Thymus (tissue), 11 donors: ENCODE data around the gene TLE5. TPM values are rescaled to one million over a fixed set of nuclear protein-coding genes. Genes with fewer than 3 reads are reported as not detected.

ENCODE experiments used
- DNase-seq, 9 donors: peaks; one replicate each; pipeline ENCODE4 v3.0.0-alpha.2; 2013; ENCODE audit warnings: low spot score in 9 of 9, low read depth in 6 of 9, missing footprints in 1 of 9
- H3K27ac ChIP-seq, 2 donors: one replicate each; pipeline ENCODE4 v1.5.1; 2013; ENCODE audit warnings: control low read depth in 1 of 2, low read depth in 1 of 2, low read length in 1 of 2, mild to moderate bottlenecking in 1 of 2, moderate library complexity in 1 of 2
- H3K27me3 ChIP-seq, 2 donors: one replicate each; pipeline ENCODE4 v1.5.1; 2013; ENCODE audit warnings: low read length in 1 of 2; ENCODE audit not compliant: control insufficient read depth in 2 of 2, insufficient read depth in 1 of 2
- H3K36me3 ChIP-seq, 2 donors: one replicate each; pipeline ENCODE4 v1.5.1; 2013; ENCODE audit warnings: low read length in 1 of 2, mild to moderate bottlenecking in 1 of 2, moderate library complexity in 1 of 2; ENCODE audit not compliant: control insufficient read depth in 2 of 2, insufficient read depth in 2 of 2
- H3K4me1 ChIP-seq, 2 donors: one replicate each; pipeline ENCODE4 v1.5.1; 2013; ENCODE audit warnings: low read length in 2 of 2; ENCODE audit not compliant: control insufficient read depth in 2 of 2, insufficient read depth in 2 of 2
- H3K4me3 ChIP-seq, 2 donors: one replicate each; pipeline ENCODE4 v1.5.1; 2013; ENCODE audit warnings: low read length in 2 of 2, control low read depth in 1 of 2, mild to moderate bottlenecking in 1 of 2
- H3K9me3 ChIP-seq, 2 donors: one replicate each; pipeline ENCODE4 v1.5.1; 2013; ENCODE audit warnings: low read length in 1 of 2, mild to moderate bottlenecking in 1 of 2; ENCODE audit not compliant: control insufficient read depth in 2 of 2, insufficient read depth in 1 of 2
- WGBS: extraction: QIAGEN DNeasy Blood & Tissue Kit; methylation state at CpG from one replicate; pipeline ENCODE4 v1.1.7; 2013; 5-methylcytosine and 5-hydroxymethylcytosine counted together
- polyA plus RNA-seq: library from polyadenylated mRNA; stranded (reverse); fragments of 200-250 nt; gene quantifications from one replicate; pipeline ENCODE4 v1.2.3, GENCODE V29; 2013
- total RNA-seq: library from RNA; stranded (reverse); fragments of 120-200 nt; gene quantifications from one replicate; pipeline ENCODE4 v1.2.4, GENCODE V29; 2013
- donor health status: healthy.

Gene TLE5
- total and polyA plus RNA-seq, 2 donors: 302 to 540 TPM

DNA sequence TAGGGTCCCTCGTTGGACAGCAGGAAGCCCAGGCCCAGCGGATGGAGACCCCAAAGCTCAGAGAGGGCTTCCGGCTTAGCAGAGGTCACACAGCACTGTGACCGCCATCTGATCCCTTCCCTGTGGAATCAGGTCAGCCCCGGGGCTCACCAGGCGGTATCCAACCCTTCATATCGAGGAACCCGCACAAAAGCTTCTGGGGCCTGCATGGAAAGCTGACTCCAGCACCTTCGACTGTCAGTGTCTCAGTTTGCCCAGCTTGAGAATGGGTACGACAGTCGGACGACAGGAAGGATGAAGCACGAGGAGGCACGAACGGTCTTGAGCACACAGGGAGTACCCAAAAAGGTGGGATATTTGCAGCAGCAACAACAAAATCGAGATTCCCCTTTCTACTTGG, 2.6 kb downstream of the TLE5 start:
- 93% methylated on average over 16 of the region's 16 CpGs for WGBS
- peaks cover 54 to 64% of the 10 kb centered on the region in 2 donors for H3K36me3 ChIP-seq
- H3K4me3 ChIP-seq: peak overlapping the region in 1 of 2 donors; percentile 99
- no peaks in the 10 kb centered on the region for H3K27me3 ChIP-seq
- DNase-seq: no peak
- H3K4me1 ChIP-seq: peaks cover 17 to 74% of the 10 kb centered on the region in 2 donors
- peaks cover 0 to 7% of the 10 kb centered on the region in 2 donors for H3K9me3 ChIP-seq
- H3K27ac ChIP-seq: peak overlapping the region in 1 of 2 donors; percentile 42

DNA sequence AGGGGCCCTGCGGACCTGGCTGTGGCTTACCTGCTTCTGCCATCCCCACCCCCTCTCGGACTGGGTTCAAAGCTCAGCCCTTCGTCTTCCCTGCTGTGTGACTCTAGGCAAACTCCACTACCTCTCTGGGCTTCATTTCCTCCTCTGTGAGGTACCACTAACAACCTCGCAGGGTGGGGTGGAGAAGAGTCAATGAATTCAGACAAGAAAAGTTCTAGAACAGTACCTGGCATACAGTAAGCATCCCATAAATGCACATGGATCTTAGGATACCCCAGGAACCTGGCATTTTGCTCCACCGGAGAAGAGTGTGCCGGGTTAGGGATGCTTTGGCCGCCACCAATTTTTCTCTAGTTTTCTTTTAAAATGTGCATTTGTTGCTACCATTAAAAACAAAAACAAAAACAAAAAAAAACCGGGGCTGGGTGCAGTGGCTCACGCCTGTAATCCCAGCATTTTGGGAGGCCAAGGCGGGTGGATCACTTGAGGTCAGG, 3.4 kb downstream of the TLE5 start:
- WGBS: 95% methylated on average over 10 of the region's 10 CpGs
- no peak for DNase-seq
- peaks cover 0 to 5% of the 10 kb centered on the region in 2 donors for H3K9me3 ChIP-seq
- H3K27ac ChIP-seq: peak overlapping the region in 1 of 2 donors; percentile 11
- peaks cover 20 to 80% of the 10 kb centered on the region in 2 donors for H3K4me1 ChIP-seq
- no peaks in the 10 kb centered on the region for H3K27me3 ChIP-seq
- H3K4me3 ChIP-seq: no peak overlapping the region
- H3K36me3 ChIP-seq: peaks cover 62 to 71% of the 10 kb centered on the region in 2 donors

DNA sequence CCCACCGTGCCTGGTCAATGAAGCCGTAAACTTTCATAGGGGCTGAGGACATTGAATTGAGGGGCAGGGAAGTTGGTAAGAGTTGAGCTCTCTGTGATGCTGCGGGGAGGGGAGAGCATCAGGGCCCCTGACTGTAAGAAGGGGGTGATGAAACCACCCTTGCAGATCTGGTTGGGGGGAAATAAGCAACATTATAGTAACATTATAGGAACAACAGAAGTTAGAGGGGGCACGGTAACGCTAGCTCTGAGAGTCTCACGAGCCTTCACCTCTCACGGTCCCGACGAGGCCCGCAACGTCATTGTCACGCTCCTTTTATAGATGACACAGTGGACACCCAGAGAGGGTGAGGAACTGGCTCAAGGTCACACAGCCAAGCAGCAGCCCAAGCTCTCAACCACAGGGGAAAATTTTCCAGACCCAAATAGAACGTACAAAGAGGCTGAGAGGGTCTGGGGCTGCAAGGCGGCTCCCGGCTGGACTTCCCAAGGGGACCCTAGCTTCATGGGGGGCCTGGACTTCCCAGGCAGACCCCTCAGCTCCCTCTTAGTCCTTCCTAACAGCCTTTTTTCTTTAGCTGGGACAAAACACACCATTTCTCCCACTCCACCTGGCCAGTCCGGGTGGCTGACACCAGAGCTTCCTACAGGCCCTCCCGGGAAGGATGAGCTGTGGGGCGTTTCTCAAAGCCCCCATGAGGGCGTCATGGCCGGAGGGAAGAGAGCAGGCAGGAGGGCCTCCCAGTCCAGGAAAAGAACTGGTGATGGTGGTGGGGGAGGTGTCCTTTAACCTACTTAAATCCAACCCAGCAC, 4.1 kb downstream of the TLE5 start:
- Histone ChIP-seq H3K36me3 (peaks cover 66 to 78% of the 10 kb centered on the region in 2 donors), H3K4me3 (no peak overlapping the region), H3K27me3 (no peaks in the 10 kb centered on the region), H3K27ac (peak overlapping the region in 1 of 2 donors; percentile 11), H3K9me3 (peaks cover 0 to 4% of the 10 kb centered on the region in 2 donors), H3K4me1 (peaks cover 25 to 81% of the 10 kb centered on the region in 2 donors)
- WGBS: 96% methylated on average over 20 of the region's 20 CpGs
- no peak for DNase-seq

DNA sequence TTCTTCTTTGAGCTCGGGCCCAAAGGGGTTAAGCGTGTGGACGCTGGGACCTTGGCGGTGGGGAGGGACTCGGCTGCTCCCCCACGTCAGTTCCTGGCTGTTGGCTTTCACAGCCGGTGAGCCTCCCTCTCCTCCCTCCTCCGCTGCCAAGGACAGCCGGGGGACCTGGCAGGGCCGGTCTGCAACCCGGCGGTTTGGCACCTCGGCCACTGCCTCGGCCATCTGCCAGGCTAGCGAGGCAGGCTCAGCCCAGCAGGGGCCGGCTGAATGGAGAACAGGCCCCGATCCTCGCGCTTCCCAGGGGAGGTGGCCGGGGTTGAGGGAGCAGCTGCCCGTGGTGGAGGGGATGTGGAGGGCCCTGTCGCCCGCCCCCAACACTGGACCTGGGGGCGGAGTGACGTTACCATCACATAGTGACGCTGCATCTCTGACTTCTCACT, 5.0 kb downstream of the TLE5 start:
- Histone ChIP-seq H3K4me1 (peaks cover 28 to 83% of the 10 kb centered on the region in 2 donors), H3K4me3 (no peak overlapping the region), H3K9me3 (peaks cover 0 to 4% of the 10 kb centered on the region in 2 donors), H3K36me3 (peaks cover 66 to 80% of the 10 kb centered on the region in 2 donors), H3K27ac (peak overlapping the region; percentile 51 to 68), H3K27me3 (no peaks in the 10 kb centered on the region)
- 95% methylated on average over 26 of the region's 26 CpGs for WGBS
- no peak for DNase-seq

DNA sequence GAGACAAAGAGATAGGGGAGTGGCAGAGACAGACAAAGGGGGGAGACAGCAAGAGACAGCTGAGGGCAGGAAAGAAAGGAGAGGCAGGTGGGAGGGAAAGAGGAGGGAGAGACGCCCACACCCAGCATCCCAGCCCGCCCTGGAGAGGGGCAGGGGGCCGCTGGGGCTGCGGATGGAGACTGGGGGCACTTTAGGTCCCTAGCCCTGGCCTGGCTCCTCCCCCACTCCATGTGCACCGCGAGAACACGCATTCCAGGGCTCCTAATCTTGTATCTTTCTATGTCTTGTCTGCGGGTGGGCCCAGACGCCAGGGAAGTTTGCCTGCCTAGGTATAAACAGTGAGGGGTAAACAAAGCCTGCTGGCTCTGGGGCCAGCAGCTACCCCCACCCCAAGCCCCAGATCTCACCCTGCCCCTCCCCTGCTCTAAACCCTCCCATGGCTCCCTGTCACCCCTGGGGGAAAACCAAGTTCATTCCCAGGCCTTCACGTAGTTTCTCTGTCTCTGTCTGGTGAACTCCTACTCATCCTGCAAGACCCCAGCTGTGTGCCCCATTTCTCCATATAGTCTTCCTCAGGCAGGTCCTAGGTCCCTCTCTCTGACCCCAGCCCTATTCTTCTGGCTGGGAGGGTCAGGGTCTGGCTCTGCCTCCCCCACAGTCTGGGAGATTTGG, 5.7 kb downstream of the TLE5 start:
- H3K9me3 ChIP-seq: peaks cover 0 to 4% of the 10 kb centered on the region in 2 donors
- H3K4me3 ChIP-seq: no peak overlapping the region
- peaks cover 31 to 90% of the 10 kb centered on the region in 2 donors for H3K4me1 ChIP-seq
- DNase-seq: no peak
- H3K36me3 ChIP-seq: peaks cover 66 to 84% of the 10 kb centered on the region in 2 donors
- WGBS: 94% methylated on average over 10 of the region's 10 CpGs
- no peaks in the 10 kb centered on the region for H3K27me3 ChIP-seq
- H3K27ac ChIP-seq: peak overlapping the region; percentile 51 to 68

DNA sequence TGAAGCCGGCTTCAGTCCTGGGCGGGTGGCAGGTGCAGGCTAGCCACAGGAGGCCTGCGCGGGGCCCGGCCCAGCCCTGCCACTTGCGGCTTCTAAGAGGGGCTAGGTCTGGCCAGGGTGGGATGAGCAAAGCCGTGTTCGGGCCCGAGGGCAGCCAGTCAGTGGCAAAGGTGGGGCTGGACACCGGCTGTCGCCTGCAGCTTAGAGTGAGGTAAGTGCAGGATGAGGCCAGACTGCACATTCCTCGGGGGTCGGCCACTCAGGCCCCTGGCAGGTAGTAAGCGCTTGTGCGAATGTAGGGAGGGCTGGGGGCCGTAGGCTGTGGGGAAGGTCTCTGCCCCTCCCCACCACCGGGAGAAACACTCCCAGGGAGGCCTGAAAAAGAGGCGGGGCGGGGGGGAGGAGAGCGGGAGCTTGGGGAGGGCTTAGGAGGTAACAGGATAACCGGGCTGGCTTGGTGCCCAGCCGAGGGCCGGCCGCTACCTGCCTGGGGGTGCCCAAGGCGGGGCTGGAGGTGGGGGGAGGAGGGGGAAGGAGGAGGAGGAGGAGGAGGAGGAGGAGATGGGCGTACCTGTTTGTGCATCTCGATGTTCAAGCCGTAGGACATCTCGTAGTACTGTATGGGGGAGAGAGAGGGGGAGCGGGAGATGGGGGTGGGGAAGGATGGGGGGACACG, 6.4 kb downstream of the TLE5 start:
- 94% methylated on average over 31 of the region's 31 CpGs for WGBS
- H3K36me3 ChIP-seq: peaks cover 66 to 82% of the 10 kb centered on the region in 2 donors
- no peak for DNase-seq
- H3K4me1 ChIP-seq: peaks cover 31 to 93% of the 10 kb centered on the region in 2 donors
- peak overlapping the region; percentile 38 to 47 for H3K27ac ChIP-seq
- H3K27me3 ChIP-seq: no peaks in the 10 kb centered on the region
- no peak overlapping the region for H3K4me3 ChIP-seq
- H3K9me3 ChIP-seq: peaks cover 0 to 10% of the 10 kb centered on the region in 2 donors

DNA sequence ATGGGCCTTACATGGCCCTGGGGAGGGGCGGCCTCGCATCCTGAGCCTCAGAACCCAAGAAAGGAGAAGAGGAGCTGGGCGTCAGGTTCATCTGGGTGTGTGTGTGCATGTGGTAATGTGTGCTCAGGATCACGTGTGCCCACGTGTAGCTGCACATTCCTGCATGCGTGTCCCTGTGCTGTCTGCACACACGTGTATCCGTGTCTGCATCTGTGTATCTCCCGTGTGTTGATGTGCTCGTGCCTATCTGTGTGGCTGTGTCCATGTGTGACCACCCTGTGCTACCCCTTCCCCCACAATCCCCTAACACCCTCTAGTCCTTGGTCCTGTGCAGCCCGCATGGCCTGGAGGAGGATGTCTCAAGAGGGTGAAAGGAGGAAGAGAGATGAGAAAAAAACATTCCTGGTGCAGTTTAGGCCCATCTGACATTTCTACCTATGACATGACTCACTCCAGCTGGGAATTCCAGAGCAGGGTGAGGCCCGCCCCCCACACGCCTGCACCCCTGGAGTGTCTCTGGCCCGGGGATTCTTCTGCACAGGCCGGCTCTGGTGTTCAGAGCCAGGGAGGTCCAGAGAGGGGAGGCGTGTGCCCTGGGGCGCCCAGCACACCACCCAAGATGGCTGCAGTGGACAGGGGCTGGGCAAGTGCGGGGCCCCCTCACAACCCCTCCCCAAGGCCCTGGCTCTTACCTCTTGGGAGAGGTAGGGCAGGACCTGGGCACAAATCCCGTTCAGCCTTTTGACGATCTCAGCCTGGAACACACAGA, 7.1 kb downstream of the TLE5 start:
- no peaks in the 10 kb centered on the region for H3K27me3 ChIP-seq
- 94% methylated on average over 20 of the region's 20 CpGs for WGBS
- peaks cover 31 to 86% of the 10 kb centered on the region in 2 donors for H3K4me1 ChIP-seq
- H3K9me3 ChIP-seq: peaks cover 0 to 11% of the 10 kb centered on the region in 2 donors
- peaks cover 66 to 75% of the 10 kb centered on the region in 2 donors for H3K36me3 ChIP-seq
- H3K27ac ChIP-seq: peak overlapping the region; percentile 47 to 67
- DNase-seq: no peak
- no peak overlapping the region for H3K4me3 ChIP-seq

DNA sequence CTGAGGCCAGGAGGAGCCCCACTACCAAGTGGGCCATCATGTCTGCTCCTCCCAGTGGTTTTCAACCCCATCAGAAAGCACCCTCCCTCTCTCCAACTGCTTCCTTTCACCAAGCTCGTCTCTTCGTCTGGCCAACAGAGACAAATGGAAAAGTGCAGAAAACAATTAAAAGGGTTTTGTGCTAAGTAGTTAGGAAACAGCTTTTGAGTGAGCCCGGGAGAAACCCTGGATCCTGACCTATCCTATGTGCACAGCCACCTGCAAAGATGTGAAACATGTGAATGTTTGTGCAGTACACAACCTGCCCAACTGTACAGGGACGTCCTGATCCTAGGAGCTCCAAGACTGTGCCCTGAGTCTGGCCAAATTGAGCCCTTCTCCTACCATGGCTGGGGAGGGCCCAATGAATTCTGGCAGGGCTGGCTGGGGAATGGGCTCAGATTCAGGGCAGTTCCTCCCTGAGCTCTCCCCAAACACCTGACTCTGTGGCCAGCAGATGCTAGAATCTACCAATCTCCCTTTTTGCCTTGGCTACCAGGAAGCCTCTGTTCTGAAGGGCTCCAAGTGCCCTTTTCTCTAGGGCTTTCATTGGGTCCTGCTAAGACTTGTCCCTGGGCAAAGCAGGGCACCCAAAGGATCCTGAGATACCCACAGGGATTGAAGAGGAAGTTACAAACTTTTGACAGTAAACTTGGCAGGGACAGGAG, 7.9 kb downstream of the TLE5 start:
- Histone ChIP-seq H3K27me3 (no peaks in the 10 kb centered on the region), H3K9me3 (peaks cover 0 to 11% of the 10 kb centered on the region in 2 donors), H3K36me3 (peaks cover 58 to 68% of the 10 kb centered on the region in 2 donors), H3K4me1 (peaks cover 24 to 79% of the 10 kb centered on the region in 2 donors), H3K27ac (peak overlapping the region; percentile 44 to 67), H3K4me3 (no peak overlapping the region)
- no peak for DNase-seq
- WGBS: 86% methylated on average over 4 of the region's 4 CpGs
